Stimulated activated CD4-positive, alpha-beta T cell treated with anti-CD3 and anti-CD28 coated beads, Interleukin-4, amount 100 ng/mL, for 1 hour (primary cell): ENCODE results near the gene MIGA1.
"Not testable (repeated sequence)": the region's sequence is repeated elsewhere in the genome, so short reads cannot be mapped to it uniquely, and the experiment has no call there.

ENCODE experiments used
- DNase-seq: peaks from one replicate; pipeline ENCODE4 v3.0.0-alpha.2; 2020

Gene MIGA1

DNA sequence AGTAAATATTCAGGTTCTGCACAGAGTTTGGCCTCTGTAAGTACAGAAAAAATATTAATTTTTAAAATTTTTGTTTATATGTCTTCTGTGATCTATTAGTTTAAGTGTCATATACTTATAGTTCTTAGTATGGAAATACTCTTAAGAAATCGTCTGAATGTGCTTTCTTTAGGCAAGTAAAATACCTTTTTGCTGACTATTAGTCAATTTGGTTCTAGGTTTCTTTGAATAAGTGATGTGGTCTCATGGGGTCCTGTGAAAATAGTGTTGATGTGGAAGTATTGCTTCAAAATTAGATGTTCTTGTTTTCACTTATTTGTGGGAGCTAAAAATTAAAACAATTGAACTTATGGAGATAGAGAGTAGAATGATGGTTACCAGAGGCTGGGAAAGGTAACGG is 23.9 kb downstream of the MIGA1 start:
- no peak for DNase-seq

DNA sequence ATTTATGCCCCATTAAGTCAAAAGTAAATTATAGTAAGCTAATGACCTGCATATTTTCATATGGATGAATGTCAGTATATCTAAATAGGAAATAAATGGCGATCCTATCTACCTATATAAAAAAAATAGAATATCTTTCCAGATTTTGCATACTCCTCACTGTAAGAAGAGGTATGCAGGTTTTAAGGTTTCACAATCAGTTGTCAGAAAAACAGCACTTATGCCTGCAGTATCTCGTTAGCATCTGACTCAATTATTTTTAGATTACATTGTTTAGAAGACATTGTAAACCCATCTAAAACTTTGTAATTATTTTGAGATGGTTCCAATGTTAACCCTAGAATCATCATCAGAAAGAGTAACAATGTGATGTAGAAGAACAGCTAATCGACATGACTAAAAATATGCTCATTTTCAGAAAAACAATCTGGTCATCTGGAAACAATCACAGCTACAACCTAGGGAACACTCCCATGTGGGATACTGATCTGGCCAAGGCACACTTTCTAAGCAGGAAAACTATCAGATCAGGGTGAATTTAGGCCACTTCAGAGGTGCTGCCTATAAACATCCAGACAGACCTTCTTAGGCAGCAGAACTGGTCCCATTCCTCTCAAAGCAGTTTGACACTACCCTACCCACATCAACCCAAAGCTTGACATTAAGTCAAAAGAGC is 30.5 kb downstream of the MIGA1 start:
- not testable (repeated sequence) for DNase-seq

DNA sequence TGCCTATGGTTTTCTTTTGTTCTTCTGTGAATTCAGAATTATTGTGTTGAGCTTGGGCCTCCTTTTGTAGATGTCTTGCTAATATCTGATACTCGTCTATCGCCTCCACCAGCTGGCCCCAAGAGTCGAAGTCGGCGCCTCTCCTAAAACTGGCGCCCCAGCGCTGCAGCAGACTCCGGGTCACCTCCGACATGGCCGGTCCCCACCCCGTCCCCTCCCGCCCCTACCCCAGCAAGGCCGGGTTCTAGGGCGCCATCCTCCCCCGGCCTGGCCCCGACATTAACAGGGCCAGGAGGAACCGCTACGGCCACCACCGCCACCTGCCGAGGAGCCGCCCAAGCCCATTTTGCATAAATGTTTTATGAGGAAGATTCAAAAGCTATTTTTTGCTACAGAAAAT is 32.1 kb downstream of the MIGA1 start:
- not testable (repeated sequence) for DNase-seq

DNA sequence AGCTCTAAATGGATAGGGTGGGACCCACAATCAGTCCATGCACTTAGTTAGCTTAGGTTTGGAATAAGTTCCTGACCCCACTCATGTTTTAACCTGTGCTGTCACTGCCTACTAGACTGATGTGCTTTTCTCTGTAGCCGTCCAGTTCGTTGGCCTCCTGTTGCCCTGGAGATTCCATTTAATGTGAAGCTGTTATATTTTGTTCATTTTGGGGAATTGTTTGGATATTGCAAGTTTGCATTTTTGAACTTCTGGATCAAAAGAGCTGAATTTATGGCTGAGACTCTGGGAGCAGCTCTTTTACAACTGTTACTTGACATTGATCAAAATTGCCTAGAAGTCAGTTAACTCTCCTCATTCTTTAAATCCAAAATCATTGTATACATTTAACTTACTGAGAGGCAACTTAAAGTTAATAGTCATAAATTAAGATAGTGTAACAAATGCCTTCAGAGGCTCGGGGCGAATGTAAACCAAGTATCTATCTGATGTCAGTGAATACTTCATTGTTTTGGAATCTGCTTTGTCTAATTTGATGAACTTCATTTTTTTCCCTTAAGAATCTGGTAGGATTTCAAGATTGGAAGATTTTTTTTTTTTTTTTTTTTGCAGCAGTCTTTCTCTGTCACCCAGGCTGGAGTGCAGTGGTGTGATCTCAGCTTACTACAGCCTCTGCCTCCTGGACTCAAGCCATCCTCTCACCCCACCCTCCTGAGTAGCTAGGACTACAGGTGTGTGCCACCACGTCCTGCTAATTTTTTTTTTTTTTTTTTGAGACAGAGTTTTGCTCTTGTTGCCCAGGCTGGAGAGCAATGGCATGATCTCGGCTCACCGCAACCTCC is 38.1 kb downstream of the MIGA1 start:
- DNase-seq: no peak

DNA sequence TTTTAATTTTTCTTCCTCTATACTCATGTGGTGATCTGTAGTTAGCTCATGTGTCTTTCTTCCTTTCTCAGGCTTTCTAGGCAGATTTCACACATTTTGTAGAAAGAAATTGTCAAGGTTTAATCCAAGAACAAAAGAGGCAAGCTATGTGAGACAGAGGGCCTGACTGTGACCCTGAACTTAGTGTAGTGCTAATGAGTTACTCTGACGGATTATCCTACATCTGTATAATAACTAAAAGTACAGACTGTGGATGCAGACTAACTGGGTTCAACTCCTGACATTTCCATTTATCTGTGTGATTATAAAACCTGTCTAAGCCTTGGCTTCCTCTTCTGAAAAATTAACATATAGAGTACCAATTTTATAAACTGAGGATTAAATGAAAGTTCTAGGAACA is 40.7 kb downstream of the MIGA1 start:
- no peak for DNase-seq

DNA sequence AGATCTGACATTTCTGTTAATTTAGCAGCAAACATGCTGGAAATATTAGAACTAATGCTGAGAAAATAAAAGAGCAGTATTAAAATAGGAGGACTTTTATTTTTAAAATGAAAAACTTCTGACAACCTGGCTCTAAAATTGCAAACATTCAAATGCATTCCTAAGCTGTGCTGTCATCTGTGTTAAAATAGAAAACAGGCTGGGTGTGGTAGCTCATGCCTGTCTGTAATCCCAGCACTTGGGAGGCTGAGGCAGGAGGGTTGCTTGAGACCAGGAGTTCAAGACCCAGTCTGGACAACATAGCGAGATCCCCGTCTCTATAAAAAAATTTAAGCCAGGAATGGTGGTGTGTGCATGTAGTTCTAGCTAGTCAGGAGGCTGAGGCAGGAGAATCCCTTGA is 44.6 kb downstream of the MIGA1 start:
- DNase-seq: no peak

DNA sequence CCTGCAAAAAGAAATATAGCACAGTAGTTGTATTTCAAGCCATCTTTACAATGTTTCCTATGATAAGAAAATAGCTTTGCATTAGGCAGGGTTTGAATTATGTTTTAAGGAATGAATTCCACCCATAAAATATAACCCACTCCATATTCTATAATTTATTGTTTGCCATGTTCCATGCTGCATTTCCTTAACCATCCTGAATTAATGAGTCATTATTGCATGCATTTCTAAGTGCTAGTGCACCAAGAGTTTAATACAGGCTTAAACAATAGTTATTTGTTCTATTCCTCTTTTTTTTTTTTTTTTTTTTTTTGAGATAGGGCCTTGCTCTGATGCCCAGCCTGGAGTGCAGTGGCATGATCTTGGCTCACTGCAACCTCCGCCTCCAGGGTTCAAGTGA is 45.2 kb downstream of the MIGA1 start:
- no peak for DNase-seq

DNA sequence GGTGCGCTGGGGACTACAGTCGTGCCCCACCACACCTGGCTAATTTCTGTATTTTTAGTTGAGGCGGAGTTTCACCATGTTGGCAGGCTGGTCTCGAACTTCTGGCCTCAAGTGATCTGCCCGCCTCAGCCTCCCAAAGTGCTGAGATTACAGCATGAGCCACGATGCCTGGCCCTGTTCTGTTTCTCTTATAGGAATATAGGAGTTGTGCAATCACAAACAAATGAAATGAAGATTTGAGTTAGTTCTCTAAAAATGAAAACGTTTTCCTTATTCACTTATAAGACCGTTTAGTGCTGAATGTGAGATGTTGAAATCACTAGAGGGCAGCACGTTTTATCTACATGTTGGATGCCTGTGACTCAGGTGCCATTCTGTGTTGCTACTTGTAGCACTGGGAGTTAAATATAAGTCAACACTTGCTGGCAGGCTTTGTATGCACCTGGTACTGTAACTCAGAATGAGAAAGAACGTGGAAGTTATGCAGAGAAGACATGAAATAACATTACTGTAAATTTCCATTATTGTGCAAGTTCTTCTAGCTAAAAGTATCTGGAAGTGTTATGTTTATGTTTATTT is 45.8 kb downstream of the MIGA1 start:
- no peak for DNase-seq

DNA sequence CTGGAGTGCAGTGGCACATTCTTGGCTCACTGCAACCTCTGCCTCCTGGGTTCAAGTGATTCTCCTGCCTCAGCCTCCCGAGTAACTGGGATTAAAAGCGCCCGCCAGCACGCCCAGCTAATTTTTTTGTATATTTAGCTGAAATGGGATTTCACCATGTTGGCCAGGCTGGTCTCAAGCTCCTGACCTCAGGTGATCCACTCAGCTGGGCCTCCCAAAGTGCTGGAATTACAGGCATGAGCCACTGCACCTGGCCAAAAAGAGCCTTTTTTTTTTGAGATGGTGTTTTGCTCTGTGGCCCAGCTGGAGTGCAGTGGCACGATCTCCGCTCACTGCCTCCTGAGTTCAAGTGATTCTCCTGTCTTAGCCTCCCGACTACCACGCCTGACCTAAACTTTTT is 47.4 kb downstream of the MIGA1 start:
- DNase-seq: not testable (repeated sequence)

DNA sequence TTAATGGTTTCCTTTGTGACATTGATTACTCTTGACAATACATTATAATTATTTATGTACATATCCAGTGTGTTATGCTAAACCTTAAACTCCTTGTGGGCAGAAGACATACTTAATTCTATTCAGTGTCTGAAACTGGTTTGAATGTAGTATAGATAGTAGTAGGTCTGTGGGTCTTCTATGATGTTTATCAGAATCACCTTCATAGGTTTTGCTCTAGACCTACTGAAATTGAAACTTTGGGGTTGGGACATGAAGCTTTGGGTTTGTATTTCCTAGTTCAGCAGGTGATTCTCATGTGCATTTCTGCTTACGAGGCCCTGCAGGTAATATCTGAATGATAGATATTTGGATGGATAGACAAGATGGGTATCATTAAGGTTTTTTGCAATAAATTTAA is 48.6 kb downstream of the MIGA1 start:
- DNase-seq: no peak

DNA sequence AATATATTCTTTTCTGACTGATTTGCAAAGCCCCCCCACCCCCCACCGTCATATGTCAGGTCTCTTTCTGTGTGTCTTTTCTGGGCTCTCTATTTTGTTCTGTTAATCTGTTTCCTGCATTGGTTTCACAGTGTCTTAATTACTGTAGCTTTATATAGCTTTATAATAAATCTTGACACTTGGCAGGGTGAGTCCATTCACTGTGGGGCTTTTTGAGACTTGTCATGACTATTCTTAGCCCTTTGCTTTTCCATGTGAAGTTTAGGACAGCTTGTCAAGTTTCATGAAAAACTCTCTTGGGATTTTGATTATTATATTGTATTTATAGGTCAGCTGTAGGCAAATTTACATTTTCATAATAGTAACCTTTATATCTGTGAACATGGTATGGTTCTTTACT is 50.4 kb downstream of the MIGA1 start:
- DNase-seq: no peak

DNA sequence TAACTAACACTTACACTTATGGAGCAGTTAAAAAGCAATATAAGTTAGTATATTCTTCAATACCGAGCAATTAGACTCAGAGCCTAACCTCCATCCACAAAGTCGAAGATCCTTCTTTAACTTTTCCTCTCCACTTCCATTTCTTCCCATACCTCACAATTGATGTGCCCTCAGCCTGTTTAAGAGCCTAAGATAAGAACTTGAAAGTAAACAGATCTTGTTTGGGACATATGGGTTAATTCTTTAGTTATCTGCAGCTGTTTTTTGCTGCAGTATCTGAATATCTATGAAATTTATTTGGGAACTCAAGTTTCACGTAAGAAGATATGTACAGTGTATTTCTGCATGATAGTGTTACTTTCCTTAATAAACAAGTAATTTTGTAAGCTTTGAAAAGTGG is 51.5 kb downstream of the MIGA1 start:
- DNase-seq: no peak

DNA sequence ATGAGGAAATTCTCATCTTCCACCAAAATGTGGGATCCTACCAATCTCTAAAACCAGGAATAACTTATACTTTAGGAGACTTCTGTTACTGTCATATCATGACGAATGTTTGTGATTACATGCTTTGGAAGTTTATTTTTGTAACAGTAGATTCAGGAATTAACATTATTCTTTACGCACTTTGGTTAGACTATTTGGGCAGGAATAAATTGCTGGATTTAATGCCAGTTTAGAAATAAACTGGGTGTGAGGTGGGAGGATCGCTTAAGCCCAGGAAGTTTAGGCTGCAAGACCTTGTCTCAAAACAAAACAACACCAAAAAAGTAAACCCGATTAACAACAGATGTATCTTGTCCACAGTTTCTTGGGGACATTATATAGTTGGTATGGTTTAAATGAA is 52.1 kb downstream of the MIGA1 start:
- DNase-seq: no peak

DNA sequence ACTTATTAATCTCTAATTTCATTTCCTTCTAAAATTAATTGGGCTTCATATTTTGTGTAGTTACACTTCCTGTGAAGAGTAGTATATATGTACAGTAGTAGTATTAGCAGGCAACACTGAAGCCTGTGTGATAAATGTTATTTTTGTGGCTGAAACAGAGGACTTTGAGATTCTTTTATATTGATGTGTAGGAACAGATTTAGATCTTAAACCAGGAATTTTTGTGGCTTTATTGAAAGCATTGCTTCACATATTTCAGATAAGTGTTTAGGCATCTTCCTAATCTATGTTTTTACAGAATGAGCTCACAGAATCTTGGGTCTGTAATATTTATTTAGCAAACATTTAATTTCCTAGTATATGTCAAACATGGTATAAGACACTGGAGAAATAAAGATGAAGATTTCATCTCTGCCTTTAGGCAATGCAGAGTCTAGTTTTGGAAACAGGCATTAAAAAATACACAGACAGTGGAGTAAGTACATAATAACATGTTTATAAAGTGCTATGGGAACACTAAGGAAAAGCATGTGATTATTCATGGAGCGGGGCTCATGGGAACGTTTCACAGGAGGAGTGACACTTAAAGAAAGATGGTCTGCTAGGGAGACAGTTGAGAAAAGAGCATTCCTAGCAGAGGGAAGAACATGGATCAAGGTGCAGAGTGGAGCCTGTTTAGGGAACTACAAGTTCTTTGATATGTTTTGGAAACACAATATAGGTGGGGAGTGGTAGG is 52.7 kb downstream of the MIGA1 start:
- DNase-seq: no peak

DNA sequence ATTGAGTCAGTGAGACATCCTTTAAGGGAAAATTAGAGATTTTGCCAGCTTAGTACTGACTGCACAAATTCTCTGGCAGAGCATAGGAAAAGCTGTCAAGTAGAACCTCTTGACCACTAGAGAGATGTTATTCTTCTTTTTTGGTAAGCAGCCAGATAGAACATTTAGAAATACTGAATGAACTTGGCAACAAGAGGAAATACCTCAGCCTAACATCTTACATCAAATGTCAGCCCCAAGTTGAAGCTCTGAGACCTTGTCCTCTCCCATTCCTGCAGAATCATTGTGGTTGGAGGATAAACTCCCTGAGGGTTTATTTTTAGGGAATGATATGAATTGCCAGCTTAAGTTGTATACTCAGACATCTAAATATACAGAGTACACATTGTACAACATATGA is 53.5 kb downstream of the MIGA1 start:
- DNase-seq: no peak

DNA sequence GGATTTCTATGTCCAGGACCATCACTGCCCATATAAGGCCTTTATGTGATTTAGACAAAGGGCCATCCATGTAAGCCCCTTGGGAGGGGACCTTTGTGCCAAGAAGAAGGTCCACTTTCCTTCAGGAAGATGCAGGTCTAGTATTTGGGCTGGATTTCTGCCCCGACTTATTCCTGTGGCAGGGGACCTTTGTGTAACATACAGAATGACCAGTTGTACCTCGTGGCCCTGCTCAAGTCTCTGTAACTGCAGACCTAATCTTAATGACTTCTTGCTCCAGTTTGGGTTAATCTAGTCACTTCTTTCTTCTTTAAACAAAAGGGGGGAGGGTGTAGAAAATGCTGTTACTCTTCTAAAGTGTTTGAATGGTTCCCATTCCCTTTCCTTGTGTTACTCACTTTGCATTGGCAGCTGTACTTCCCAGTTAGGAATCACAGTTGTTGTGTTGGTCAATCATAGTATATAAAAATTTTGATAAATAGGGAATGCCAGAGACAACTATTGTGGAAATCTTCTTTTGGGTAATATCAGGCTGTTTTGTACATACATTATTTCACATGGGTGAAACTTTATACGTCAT is 54.2 kb downstream of the MIGA1 start:
- no peak for DNase-seq

DNA sequence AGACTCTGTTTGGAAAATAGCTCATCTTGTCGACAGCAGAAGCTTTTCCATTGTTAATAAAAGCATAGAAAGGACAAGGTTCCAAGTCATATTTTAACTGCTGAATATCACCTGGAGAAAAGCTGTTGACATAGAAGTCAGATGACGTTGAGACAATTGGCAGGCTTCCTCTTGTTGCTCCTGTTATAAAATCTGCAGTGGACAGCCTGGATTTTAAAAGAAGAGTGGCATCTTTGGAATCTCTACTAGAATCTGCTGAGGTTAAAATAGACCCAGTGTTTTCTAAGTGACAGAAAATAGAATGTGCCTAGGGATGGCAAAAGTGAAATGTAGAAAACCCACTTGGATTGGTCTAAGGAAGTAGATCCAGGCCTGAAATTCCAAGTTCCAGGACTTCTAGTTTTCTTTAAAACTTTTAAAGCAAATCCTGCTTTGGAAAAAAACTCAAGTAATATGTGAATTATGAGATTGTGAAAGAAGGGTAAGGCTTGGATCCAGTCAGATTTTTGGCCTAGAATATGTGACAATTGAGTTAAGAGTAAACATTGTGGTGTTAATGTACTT is 55.4 kb downstream of the MIGA1 start:
- no peak for DNase-seq

DNA sequence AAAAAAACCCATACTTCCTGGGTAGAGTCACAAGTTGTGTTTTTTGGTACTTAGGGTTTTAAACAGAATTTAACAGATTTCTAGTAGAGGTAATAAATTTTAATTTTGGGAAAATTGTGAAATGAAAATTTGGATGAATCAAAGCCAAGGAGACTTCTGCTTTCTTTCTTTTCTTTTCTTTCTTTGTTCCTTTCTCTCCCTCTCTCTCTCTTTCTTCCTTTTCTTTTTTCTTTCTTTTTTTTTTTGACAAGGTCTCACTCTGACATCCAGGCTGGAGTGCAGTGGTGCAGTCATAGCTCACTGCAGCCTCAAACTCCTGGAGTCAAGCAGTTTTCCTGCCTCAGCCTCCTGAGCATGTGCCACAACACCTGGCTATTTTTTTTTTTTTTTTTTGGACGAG is 62.1 kb downstream of the MIGA1 start:
- DNase-seq: no peak

DNA sequence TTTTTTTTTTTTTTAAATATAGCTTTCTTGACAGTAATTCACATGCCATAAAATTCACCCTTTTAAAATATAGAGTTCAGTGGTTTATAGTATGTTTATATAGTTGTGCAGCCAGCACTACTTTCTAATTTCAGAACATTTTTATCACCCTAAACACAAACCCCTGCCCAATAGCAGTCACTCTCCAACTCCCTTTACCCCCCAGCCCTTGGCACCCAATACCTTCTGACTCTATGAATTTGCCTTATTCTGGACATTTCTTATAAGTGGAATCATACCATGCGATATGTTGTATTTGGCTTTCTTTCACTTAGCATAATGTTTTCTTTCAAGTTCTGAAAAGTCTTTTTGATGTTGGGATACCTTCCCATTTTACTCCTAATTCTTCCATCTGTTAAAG is 66.5 kb downstream of the MIGA1 start:
- no peak for DNase-seq

DNA sequence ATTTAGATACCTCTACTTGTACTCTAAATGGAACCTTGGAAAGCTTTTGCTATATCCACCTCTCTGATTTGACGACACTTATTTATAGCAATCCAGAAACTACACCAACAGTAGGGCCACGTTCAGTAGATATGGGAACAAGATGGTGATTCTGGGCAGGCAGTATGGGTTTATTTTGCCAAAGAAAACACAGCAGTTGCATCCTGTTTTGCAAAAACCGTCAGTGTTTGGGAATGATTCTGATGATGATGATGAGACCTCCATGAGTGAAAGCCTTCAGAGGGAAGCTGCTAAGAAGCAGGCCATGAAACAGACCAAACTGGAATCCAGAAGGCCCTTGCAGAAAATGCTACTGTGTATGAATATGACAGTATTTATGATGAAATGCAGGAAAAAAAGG is 67.5 kb downstream of the MIGA1 start:
- no peak for DNase-seq

DNA sequence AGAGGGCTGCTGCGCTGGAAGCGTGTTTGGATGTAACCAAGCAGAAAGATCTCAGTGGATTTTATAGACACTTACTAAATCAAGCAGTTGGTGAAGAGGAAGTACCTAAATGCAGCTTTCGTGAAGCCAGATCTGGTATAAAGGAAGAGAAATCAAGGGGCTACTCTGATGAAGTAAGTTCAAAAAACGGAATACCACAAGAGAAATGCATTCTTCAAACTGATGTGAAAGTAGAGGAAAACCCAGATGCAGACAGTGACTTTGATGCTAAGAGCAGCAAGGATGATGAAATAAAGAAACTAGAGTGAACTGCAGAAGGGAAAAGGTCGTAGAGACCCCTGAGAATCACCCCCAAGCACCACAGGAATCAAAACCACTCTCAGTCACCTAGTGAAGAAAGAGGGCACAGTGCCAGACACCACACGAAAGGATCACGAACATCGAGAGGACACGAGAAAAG is 68.2 kb downstream of the MIGA1 start:
- no peak for DNase-seq

DNA sequence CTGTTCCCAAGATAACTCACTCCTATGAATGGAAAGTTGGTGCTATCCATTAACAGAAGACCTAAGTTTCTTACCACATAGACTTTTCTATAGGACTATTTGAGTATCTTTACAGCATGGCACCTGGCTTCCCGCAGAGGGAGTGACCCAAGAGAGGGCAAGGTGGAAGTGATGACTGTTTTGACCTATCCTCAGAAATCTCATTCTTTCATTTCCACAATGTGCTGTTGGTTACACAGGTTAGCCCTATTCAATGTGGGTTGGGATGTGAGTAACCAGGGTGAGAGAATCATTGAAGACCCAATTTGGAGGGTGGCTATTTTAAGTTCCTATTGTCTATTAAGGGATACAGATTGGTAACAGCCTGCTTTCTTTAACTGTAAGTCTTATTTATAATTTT is 70.6 kb downstream of the MIGA1 start:
- no peak for DNase-seq

DNA sequence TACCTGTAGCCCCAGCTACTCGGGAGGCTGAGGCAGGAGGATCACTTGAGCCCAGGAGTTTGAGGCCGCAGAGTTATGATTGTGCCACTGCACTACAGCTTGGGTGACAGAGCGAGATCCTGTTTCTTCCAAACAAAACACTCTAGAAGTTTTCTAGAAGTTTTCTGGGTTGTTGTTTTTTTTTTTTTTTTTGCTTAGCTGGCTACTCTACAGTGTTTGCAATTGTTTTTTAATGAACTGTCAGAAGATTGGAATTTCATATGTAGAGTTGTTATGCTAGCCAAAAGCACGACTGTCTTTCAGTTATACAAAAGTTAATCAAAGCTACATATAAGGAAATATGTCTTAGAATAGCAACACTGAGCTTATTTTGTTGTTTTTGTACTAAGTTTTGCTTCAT is 78.1 kb downstream of the MIGA1 start:
- no peak for DNase-seq
